H9 (cell line): ENCODE results near the gene CADPS. TPM values are rescaled to one million over a fixed set of nuclear protein-coding genes. Genes with fewer than 3 reads are reported as not detected.

Experiments
- DNase-seq: peaks from one replicate; pipeline ENCODE4 v3.0.0-alpha.2; 2017
- H2AFZ ChIP-seq: one replicate; pipeline ENCODE4 v1.6.1; 2013; ENCODE audit warnings: mild to moderate bottlenecking, low read length, control low read depth, moderate library complexity
- H2AK5ac ChIP-seq: 2 replicates; pipeline ENCODE4 v1.6.1; 2013; ENCODE audit warnings: low read length, control low read depth, mixed read lengths; ENCODE audit not compliant: insufficient read length
- H2BK120ac ChIP-seq: one replicate; pipeline ENCODE4 v1.6.1; 2013; ENCODE audit warnings: low read depth, mild to moderate bottlenecking, low read length, control low read depth, inconsistent platforms; ENCODE audit not compliant: poor library complexity, severe bottlenecking
- H2BK12ac ChIP-seq: 2 replicates; pipeline ENCODE4 v1.6.1; 2013; ENCODE audit warnings: low read length, control low read depth, mixed read lengths, low read depth; ENCODE audit not compliant: insufficient read length
- H2BK15ac ChIP-seq: 2 replicates; pipeline ENCODE4 v1.6.1; 2013; ENCODE audit warnings: low read depth, low read length, control low read depth
- H2BK20ac ChIP-seq: one replicate; pipeline ENCODE4 v1.6.1; 2013; ENCODE audit warnings: low read depth, mild to moderate bottlenecking, low read length, control low read depth, inconsistent platforms; ENCODE audit not compliant: poor library complexity, severe bottlenecking
- H2BK5ac ChIP-seq: 2 replicates; pipeline ENCODE4 v1.6.1; 2013; ENCODE audit warnings: low read length, control low read depth, mixed read lengths; ENCODE audit not compliant: insufficient read length
- H3K14ac ChIP-seq: 2 replicates; pipeline ENCODE4 v1.6.1; 2013; ENCODE audit warnings: low read length, control low read depth; ENCODE audit not compliant: insufficient read depth
- H3K18ac ChIP-seq: 2 replicates; pipeline ENCODE4 v1.6.1; 2013; ENCODE audit warnings: low read depth, mild to moderate bottlenecking, mixed read lengths, low read length, control low read depth; ENCODE audit not compliant: insufficient read length
- H3K23ac ChIP-seq: 2 replicates; pipeline ENCODE4 v1.6.1; 2013; ENCODE audit warnings: low read length, control low read depth, mixed read lengths, low read depth; ENCODE audit not compliant: insufficient read length
- H3K23me2 ChIP-seq: 2 replicates; pipeline ENCODE4 v1.6.1; 2013; ENCODE audit warnings: low read depth, mild to moderate bottlenecking, mixed read lengths, low read length, control low read depth; ENCODE audit not compliant: insufficient read length, poor library complexity, severe bottlenecking
- H3K27ac ChIP-seq: 2 replicates; pipeline ENCODE4 v1.5.1; 2013; ENCODE audit warnings: low read length, control low read depth, mixed read lengths, low read depth; ENCODE audit not compliant: insufficient read length
- H3K27me3 ChIP-seq: 2 replicates; pipeline ENCODE4 v1.6.1; 2013; ENCODE audit warnings: low read length, control low read depth, inconsistent platforms; ENCODE audit not compliant: insufficient read depth
- H3K4ac ChIP-seq: 2 replicates; pipeline ENCODE4 v1.6.1; 2013; ENCODE audit warnings: low read depth, mild to moderate bottlenecking, control low read depth, inconsistent platforms, low read length, moderate library complexity
- H3K4me1 ChIP-seq: 2 replicates; pipeline ENCODE4 v1.6.1; 2013; ENCODE audit warnings: low read length, control low read depth, inconsistent platforms; ENCODE audit not compliant: insufficient read depth
- H3K4me2 ChIP-seq: 2 replicates; pipeline ENCODE4 v1.6.1; 2013; ENCODE audit warnings: low read length, control low read depth, mixed read lengths; ENCODE audit not compliant: insufficient read length, insufficient read depth
- H3K56ac ChIP-seq: 2 replicates; pipeline ENCODE4 v1.6.1; 2013; ENCODE audit warnings: low read depth, mild to moderate bottlenecking, mixed read lengths, low read length, control low read depth; ENCODE audit not compliant: insufficient read length
- H3K79me1 ChIP-seq: 2 replicates; pipeline ENCODE4 v1.6.1; 2013; ENCODE audit warnings: low read depth, mild to moderate bottlenecking, moderate library complexity, low read length, control low read depth, inconsistent platforms; ENCODE audit not compliant: insufficient read depth, poor library complexity, severe bottlenecking
- H3K79me2 ChIP-seq: 2 replicates; pipeline ENCODE4 v1.6.1; 2013; ENCODE audit warnings: low read length, control low read depth, inconsistent platforms; ENCODE audit not compliant: insufficient read depth
- H3K9ac ChIP-seq: 2 replicates; pipeline ENCODE4 v1.6.1; 2013; ENCODE audit warnings: low read length, control low read depth, mixed read lengths; ENCODE audit not compliant: insufficient read length; ENCODE audit errors: extremely low read depth
- H3K9me3 ChIP-seq: one replicate; pipeline ENCODE4 v1.6.1; 2013; ENCODE audit warnings: low read depth, low read length, inconsistent platforms; ENCODE audit not compliant: control insufficient read depth
- H3T11ph ChIP-seq: one replicate; pipeline ENCODE4 v1.6.1; 2013; ENCODE audit warnings: mild to moderate bottlenecking, low read length, control low read depth, inconsistent platforms
- H4K20me1 ChIP-seq: one replicate; pipeline ENCODE4 v1.6.1; 2013; ENCODE audit not compliant: control insufficient read depth, insufficient read length, insufficient read depth
- H4K5ac ChIP-seq: 2 replicates; pipeline ENCODE4 v1.6.1; 2013; ENCODE audit warnings: low read depth, mild to moderate bottlenecking, mixed read lengths, low read length, control low read depth; ENCODE audit not compliant: insufficient read length
- H4K8ac ChIP-seq: replicated peaks from 2 replicates; pipeline ENCODE4 v1.6.1; 2013; ENCODE audit warnings: low read length, control low read depth, mixed read lengths, low read depth; ENCODE audit not compliant: insufficient read length
- H4K91ac ChIP-seq: 2 replicates; pipeline ENCODE4 v1.6.1; 2013; ENCODE audit warnings: low read depth, mild to moderate bottlenecking, moderate library complexity, mixed read lengths, low read length, control low read depth; ENCODE audit not compliant: insufficient read length
- H3K27ac Mint-ChIP-seq, 3 experiments: 2 replicates in 2 of 3; 3 replicates in 1 of 3; pipeline ENCODE4 v1.8.0; 2020 to 2021; ENCODE audit warnings: mixed read lengths in 3 of 3, mild to moderate bottlenecking in 1 of 3, moderate library complexity in 1 of 3
- H3K27me3 Mint-ChIP-seq: 2 replicates; pipeline ENCODE4 v1.8.0; 2021; ENCODE audit warnings: low read depth, mild to moderate bottlenecking, moderate library complexity, mixed read lengths
- H3K36me3 Mint-ChIP-seq, 3 experiments: 2 replicates in 2 of 3; 3 replicates in 1 of 3; pipeline ENCODE4 v1.8.0; 2020 to 2021; ENCODE audit warnings: low read depth in 3 of 3, mixed read lengths in 3 of 3; ENCODE audit not compliant: insufficient read depth in 1 of 3
- H3K4me1 Mint-ChIP-seq, 2 experiments: 2 replicates each; pipeline ENCODE4 v1.8.0; 2020; ENCODE audit warnings: mixed read lengths in 2 of 2
- H3K4me3 Mint-ChIP-seq, 2 experiments: 2 replicates in 1 of 2; 3 replicates in 1 of 2; pipeline ENCODE4 v1.8.0; 2020 to 2021; ENCODE audit warnings: mild to moderate bottlenecking in 2 of 2, mixed read lengths in 2 of 2, moderate library complexity in 1 of 2
- H3K9me3 Mint-ChIP-seq, 2 experiments: 2 replicates in 1 of 2; 3 replicates in 1 of 2; pipeline ENCODE4 v1.8.0; 2020; ENCODE audit warnings: mild to moderate bottlenecking in 2 of 2, mixed read lengths in 2 of 2, moderate library complexity in 1 of 2
- CTCF ChIP-seq: fragments of 200-600 bp; sonication (generic); conservative IDR thresholded peaks from 3 replicates; pipeline ENCODE4 v1.8.0; 2021; ENCODE audit warnings: antibody characterized with exemption, mild to moderate bottlenecking
- WGBS: extraction: QIAGEN DNeasy Blood & Tissue Kit; methylation state at CpG from one replicate; pipeline ENCODE4 v1.1.7; 2013; ENCODE audit warnings: missing lambda C conversion rate, low lambda C conversion rate, mixed read lengths; ENCODE audit not compliant: insufficient read length; ENCODE audit errors: extremely low coverage; 5-methylcytosine and 5-hydroxymethylcytosine counted together
- total RNA-seq: library from RNA; stranded (reverse); gene quantifications from 2 replicates; pipeline ENCODE4 v1.2.1, GENCODE V29; 2021

Gene CADPS
- total RNA-seq, 1 experiment from 2014 or later = 6.6 TPM

GRCh38 chr3:62636235-62636826 is 238.9 kb downstream of the CADPS start:
- WGBS = no CpG with 5 or more reads among the region's 4 CpGs
- H4K91ac ChIP-seq = no peak overlapping the region
- H2BK12ac ChIP-seq = no peak overlapping the region
- no peak overlapping the region for H3K9ac ChIP-seq
- no peak overlapping the region for H3K56ac ChIP-seq
- no peak overlapping the region for H4K8ac ChIP-seq
- H3K79me2 ChIP-seq = no peaks in the 10 kb centered on the region
- no peaks in the 10 kb centered on the region for H3K36me3 Mint-ChIP-seq
- H2AFZ ChIP-seq = no peak overlapping the region
- H2BK20ac ChIP-seq = no peak overlapping the region
- H4K5ac ChIP-seq = no peak overlapping the region
- no peaks in the 10 kb centered on the region for H3K27me3 Mint-ChIP-seq
- H3K23ac ChIP-seq = no peak overlapping the region
- no peak overlapping the region for H3K14ac ChIP-seq
- no peaks in the 10 kb centered on the region for H3K9me3 Mint-ChIP-seq
- no peak overlapping the region for H3K4me3 Mint-ChIP-seq
- H3K27ac ChIP-seq = no peak overlapping the region
- no peaks in the 10 kb centered on the region for H3K4me1 ChIP-seq
- no peaks in the 10 kb centered on the region for H3K9me3 ChIP-seq
- H2BK15ac ChIP-seq = no peak overlapping the region
- no peaks in the 10 kb centered on the region for H4K20me1 ChIP-seq
- H3K4me2 ChIP-seq = no peak overlapping the region
- H2BK5ac ChIP-seq = no peak overlapping the region
- H2BK120ac ChIP-seq = no peak overlapping the region
- H3K27ac Mint-ChIP-seq = peak overlapping the region in 1 of 3 experiments; percentile 16; a peak in 1 of 7 replicates
- no peak overlapping the region for H3T11ph ChIP-seq
- H2AK5ac ChIP-seq = no peak overlapping the region
- H3K4me1 Mint-ChIP-seq = peaks cover 6 to 11% of the 10 kb centered on the region in 2 experiments
- no peak overlapping the region for H3K18ac ChIP-seq
- no peak for DNase-seq
- TF ChIP-seq CTCF = no peak
- no peaks in the 10 kb centered on the region for H3K27me3 ChIP-seq
- H3K4ac ChIP-seq = no peak overlapping the region
- H3K79me1 ChIP-seq = no peaks in the 10 kb centered on the region
- H3K23me2 ChIP-seq = no peaks in the 10 kb centered on the region
